ENCODE measurements around the gene ASB3. TPM values are rescaled to one million over a fixed set of nuclear protein-coding genes. Genes with fewer than 3 reads are reported as not detected.

Gene ASB3
- total and polyA plus RNA-seq, 9 of the 15 experiments (the other 6 are each of a cell fraction or from before 2014, with no cell fraction given) = 13.6 to 35.3 (median 18.7) TPM

DNA sequence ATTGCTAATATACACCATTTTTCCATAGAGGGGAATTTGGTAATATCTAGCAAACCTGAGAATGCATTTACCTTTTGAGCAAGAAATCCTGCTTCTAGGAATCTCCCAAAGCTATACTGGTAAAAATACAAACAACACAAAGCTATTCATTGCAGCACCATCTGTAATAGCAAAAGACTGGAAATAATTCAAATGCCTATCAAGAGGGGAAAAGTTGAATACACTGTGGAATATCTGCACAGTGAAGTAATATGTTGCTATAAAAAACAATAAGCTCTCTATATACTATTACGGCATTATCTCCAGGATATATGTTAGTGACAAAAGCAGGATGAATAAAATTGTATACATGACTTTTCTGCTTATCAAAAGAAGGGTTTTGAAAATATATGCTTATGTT is 131.5 kb downstream of the ASB3 start:
- Histone ChIP-seq H3K9ac (ENCODE audit: insufficient read depth in 1 of 2, low read depth in 2 of 2, low read length in 2 of 2) (no peak overlapping the region), H3K9me3 (replicated peaks; ENCODE audit: control insufficient read depth, insufficient read depth, low read depth, low read length) (no peaks in the 10 kb centered on the region), H3K4me2 (ENCODE audit: insufficient read depth, low read length) (no peak overlapping the region), H3K4me1 (replicated peaks in 1 of 2; ENCODE audit: control insufficient read depth in 2 of 2, insufficient read depth in 2 of 2, low read length in 2 of 2) (no peaks in the 10 kb centered on the region), H3K79me2 (ENCODE audit: control insufficient read depth, insufficient read depth, low read length) (no peaks in the 10 kb centered on the region), H3K27ac (ENCODE audit: extremely low read depth, low read depth, low read length) (no peak overlapping the region), H3K27me3 (ENCODE audit: control insufficient read depth in 2 of 2, insufficient read depth in 2 of 2, low read length in 2 of 2) (no peaks in the 10 kb centered on the region), H4K20me1 (replicated peaks; ENCODE audit: control insufficient read depth, insufficient read depth, low read length) (no peaks in the 10 kb centered on the region), H3K9me1 (ENCODE audit: control insufficient read depth, insufficient read depth, low read length) (no peaks in the 10 kb centered on the region), H2AFZ (ENCODE audit: low read depth, low read length) (no peak overlapping the region), H3K4me3 (no peak overlapping the region), H3K36me3 (ENCODE audit: control insufficient read depth, insufficient read depth, low read length) (no peaks in the 10 kb centered on the region)
- TF ChIP-seq ARID2 (IDR thresholded peaks at IDR 0.05) (no peak), ZNF41 (CRISPR knock-in tag; conservative IDR thresholded peaks at IDR 0.05) (no peak), XRCC4 (IDR thresholded peaks at IDR 0.05; ENCODE audit: extremely low read depth, insufficient read depth, insufficient read length) (no peak), ZBTB7A (IDR thresholded peaks at IDR 0.05; ENCODE audit: borderline replicate concordance, control insufficient read depth, low read depth, low read length) (no peak), HNRNPL (IDR thresholded peaks at IDR 0.05; ENCODE audit: low read depth, low read length) (no peak), CCNT2 (IDR thresholded peaks at IDR 0.05; ENCODE audit: borderline replicate concordance, extremely low read depth, insufficient read length, low read depth, low read length) (no peak), STAT5B (CRISPR knock-in tag; IDR thresholded peaks at IDR 0.05) (no peak), HIVEP1 (CRISPR knock-in tag; IDR thresholded peaks at IDR 0.05) (no peak), ZNF695 (CRISPR knock-in tag; IDR thresholded peaks at IDR 0.05) (no peak)
- intact Hi-C loops (cut with micrococcal nuclease) = no loop called here
- ChIA-PET POLR2A (interaction anchor here (1.0 kb wide), 1 partner anchor 13 kb away, joined by 3 read pairs; no protein-coding TSS in a partner anchor), CTCF (ENCODE audit: low intra/inter-chr PET ratio) (no interaction called here)
- in situ Hi-C loops (cut with MboI) = no loop called here
- WGBS (ENCODE audit: insufficient coverage, low coverage, missing lambda C conversion rate) = 22% methylated on average over 1 of the region's 1 CpG
- ATAC-seq (no peak), FAIRE-seq (no peak), DNase-seq (ENCODE audit: extremely low read depth in 1 of 4, low spot score in 3 of 4) (no peak)
- BruUV-seq (replicated peaks) = no TSS peak
